Esophagus muscularis mucosa (tissue), 4 donors: ENCODE data around the gene IRAK1. TPM values are rescaled to one million over a fixed set of nuclear protein-coding genes. Genes with fewer than 3 reads are reported as not detected.
A peak's percentile ranks its signal among the peaks of the same experiment; 100 is the strongest.

Experiments
- DNase-seq: peaks from one replicate; pipeline ENCODE4 v3.0.0-alpha.2; 2017; ENCODE audit errors: extremely low spot score
- H3K27ac ChIP-seq, 4 donors: fragments of 200-600 bp; sonication (generic); replicated peaks in 1 of 4; 1 replicate in 3 of 4; 2 replicates in 1 of 4; pipeline ENCODE4 v1.5.1; 2016 to 2019; ENCODE audit warnings: mild to moderate bottlenecking in 1 of 4
- H3K27me3 ChIP-seq, 4 donors: fragments of 200-600 bp; sonication (generic); one replicate each; pipeline versions ENCODE4 v1.5.1 to v1.6.0; 2016 to 2019
- H3K36me3 ChIP-seq, 4 donors: fragments of 200-600 bp; sonication (generic); one replicate each; pipeline ENCODE4 v1.5.1; 2016 to 2019
- H3K4me1 ChIP-seq, 4 donors: fragments of 200-600 bp; sonication (generic); one replicate each; pipeline ENCODE4 v1.5.1; 2016 to 2019
- H3K4me3 ChIP-seq, 4 donors: fragments of 200-600 bp; sonication (generic); 1 replicate in 2 of 4; 2 replicates in 2 of 4; pipeline ENCODE4 v1.5.1; 2016 to 2019; ENCODE audit warnings: mild to moderate bottlenecking in 4 of 4, moderate library complexity in 1 of 4
- H3K9me3 ChIP-seq, 4 donors: fragments of 200-600 bp; sonication (generic); 1 replicate in 3 of 4; 2 replicates in 1 of 4; pipeline ENCODE4 v1.5.1; 2016 to 2019
- EP300 ChIP-seq: sonication (generic); formaldehyde crosslinking; IDR thresholded peaks from one replicate; pipeline ENCODE4 v1.6.1; 2017; ENCODE audit warnings: antibody characterized with exemption
- POLR2A ChIP-seq: fragments of 450-650 bp; IDR thresholded peaks from one replicate; pipeline ENCODE4 v1.6.1; 2017; ENCODE audit warnings: antibody characterized with exemption, moderate library complexity, mild to moderate bottlenecking, low read depth
- POLR2AphosphoS5 ChIP-seq, 2 donors: sonication (generic); formaldehyde crosslinking; IDR thresholded peaks; one replicate each; pipeline ENCODE4 v1.6.1; 2017; ENCODE audit warnings: antibody characterized with exemption in 2 of 2
- WGBS: methylation state at CpG from one replicate; pipeline ENCODE4 v1.1.5; 2018; 5-methylcytosine and 5-hydroxymethylcytosine counted together
- intact Hi-C: fragments of 100-400 bp; cut with DNase I; formaldehyde crosslinking; loops from one replicate; pipeline ENCODE4 v1.15.1; 2023
- total RNA-seq, 4 donors: library from RNA; depleted of rRNA; stranded (reverse); fragments of >200 nt; gene quantifications; one replicate each; pipeline versions ENCODE4 v1.1.0 to v1.2.1, GENCODE V29; 2016
- TF ChIP-seq, protein P1 (sequence below), 3 experiments: fragments of 200-600 bp in 2 of 3; fragments of 450-650 bp in 1 of 3; sonication (generic) in 2 of 3; IDR thresholded peaks; one replicate each; pipeline ENCODE4 v1.5.1; 2017 to 2019; ENCODE audit warnings: antibody characterized with exemption in 3 of 3, mild to moderate bottlenecking in 2 of 3, moderate library complexity in 1 of 3

IRAK1 gene
- total RNA-seq, 4 donors from 2014 or later, result 50.5 to 74.9 (median 67.6) TPM

- Histone ChIP-seq H3K27ac (no peak overlapping the region), H3K4me3 (no peak overlapping the region), H3K27me3 (no peaks in the 10 kb centered on the region), H3K4me1 (peaks cover 6 to 42% (median 37%) of the 10 kb centered on the region in 4 donors), H3K9me3 (no peaks in the 10 kb centered on the region), H3K36me3 (peaks cover 0 to 41% (median 29%) of the 10 kb centered on the region in 4 donors)
- 96% methylated on average over 6 of the region's 24 CpGs for WGBS
- no peak for TF ChIP-seq POLR2A
- TF ChIP-seq, protein P1, sequence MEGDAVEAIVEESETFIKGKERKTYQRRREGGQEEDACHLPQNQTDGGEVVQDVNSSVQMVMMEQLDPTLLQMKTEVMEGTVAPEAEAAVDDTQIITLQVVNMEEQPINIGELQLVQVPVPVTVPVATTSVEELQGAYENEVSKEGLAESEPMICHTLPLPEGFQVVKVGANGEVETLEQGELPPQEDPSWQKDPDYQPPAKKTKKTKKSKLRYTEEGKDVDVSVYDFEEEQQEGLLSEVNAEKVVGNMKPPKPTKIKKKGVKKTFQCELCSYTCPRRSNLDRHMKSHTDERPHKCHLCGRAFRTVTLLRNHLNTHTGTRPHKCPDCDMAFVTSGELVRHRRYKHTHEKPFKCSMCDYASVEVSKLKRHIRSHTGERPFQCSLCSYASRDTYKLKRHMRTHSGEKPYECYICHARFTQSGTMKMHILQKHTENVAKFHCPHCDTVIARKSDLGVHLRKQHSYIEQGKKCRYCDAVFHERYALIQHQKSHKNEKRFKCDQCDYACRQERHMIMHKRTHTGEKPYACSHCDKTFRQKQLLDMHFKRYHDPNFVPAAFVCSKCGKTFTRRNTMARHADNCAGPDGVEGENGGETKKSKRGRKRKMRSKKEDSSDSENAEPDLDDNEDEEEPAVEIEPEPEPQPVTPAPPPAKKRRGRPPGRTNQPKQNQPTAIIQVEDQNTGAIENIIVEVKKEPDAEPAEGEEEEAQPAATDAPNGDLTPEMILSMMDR (IDR thresholded peaks at IDR 0.05), result no peak
- no peak for TF ChIP-seq POLR2AphosphoS5 (IDR thresholded peaks at IDR 0.05)
- TF ChIP-seq EP300, result no peak
- DNase-seq, result no peak
- intact Hi-C loops, result loop anchor here (5.0 kb wide), 1 partner anchor 36 kb away; no protein-coding TSS in a partner anchor
Measured at GRCh38 chrX:154016366-154017076, 3.2 kb downstream of the IRAK1 start.

DNA sequence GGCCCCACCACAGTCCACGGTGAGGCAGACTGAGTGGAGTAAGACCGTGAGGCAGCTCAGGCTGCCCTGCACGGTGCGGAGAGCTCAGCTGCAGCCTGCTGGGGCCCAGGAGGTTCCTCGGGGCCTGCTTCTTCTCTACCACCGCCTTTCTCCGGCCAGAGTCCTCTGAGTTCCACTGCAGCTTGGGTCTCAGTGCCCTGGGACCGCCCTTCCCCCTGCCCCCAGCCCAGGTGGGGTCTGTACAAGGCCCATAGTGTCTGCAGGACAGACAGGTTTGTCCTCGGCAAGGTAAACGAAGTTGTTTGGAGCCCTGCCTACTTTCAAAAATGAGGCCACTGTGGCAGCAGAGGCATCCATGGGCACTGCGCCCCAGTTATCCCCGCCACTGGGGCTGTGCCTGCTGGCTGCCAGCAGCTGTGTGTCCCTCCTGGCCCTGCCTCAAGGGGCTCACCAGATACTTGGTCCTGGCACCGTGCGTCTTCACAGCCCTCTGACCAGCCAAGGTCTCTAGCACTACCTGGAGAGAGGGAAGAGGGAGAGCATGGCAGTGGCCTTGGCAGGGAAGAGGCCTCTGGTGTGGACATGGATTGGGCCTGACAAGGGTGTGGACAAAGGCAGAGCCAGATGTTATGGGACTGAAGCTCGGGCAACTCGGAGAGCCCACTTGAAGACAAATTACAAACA is 4.0 kb downstream of the IRAK1 start:
- 82% methylated on average over 7 of the region's 16 CpGs for WGBS
- peaks cover 6 to 36% (median 31%) of the 10 kb centered on the region in 4 donors for H3K4me1 ChIP-seq
- H3K4me3 ChIP-seq, result no peak overlapping the region
- H3K9me3 ChIP-seq, result no peaks in the 10 kb centered on the region
- intact Hi-C loops, result loop anchor here (5.0 kb wide), 1 partner anchor 37 kb away; no protein-coding TSS in a partner anchor
- peaks cover 0 to 42% (median 31%) of the 10 kb centered on the region in 4 donors for H3K36me3 ChIP-seq
- no peak overlapping the region for H3K27ac ChIP-seq
- no peak for DNase-seq
- H3K27me3 ChIP-seq, result no peaks in the 10 kb centered on the region
- TF ChIP-seq POLR2A (no peak), POLR2AphosphoS5 (IDR thresholded peaks at IDR 0.05) (no peak), EP300 (no peak)
- TF ChIP-seq, protein P1 (IDR thresholded peaks at IDR 0.05), result no peak

- 84% methylated on average over 24 of the region's 24 CpGs for WGBS
- H3K9me3 ChIP-seq, result no peaks in the 10 kb centered on the region
- H3K27me3 ChIP-seq, result no peaks in the 10 kb centered on the region
- H3K36me3 ChIP-seq, result peaks cover 0 to 47% (median 31%) of the 10 kb centered on the region in 4 donors
- H3K27ac ChIP-seq, result no peak overlapping the region
- H3K4me1 ChIP-seq, result peaks cover 6 to 29% (median 25%) of the 10 kb centered on the region in 4 donors
- intact Hi-C loops, result loop anchor here (5.0 kb wide), 1 partner anchor 38 kb away; no protein-coding TSS in a partner anchor
- TF ChIP-seq, protein P1 (IDR thresholded peaks at IDR 0.05), result no peak
- no peak for TF ChIP-seq POLR2A
- no peak for TF ChIP-seq POLR2AphosphoS5 (IDR thresholded peaks at IDR 0.05)
- no peak for DNase-seq
- H3K4me3 ChIP-seq, result no peak overlapping the region
Measured at GRCh38 chrX:154014429-154015380, 5.0 kb downstream of the IRAK1 start.

DNA sequence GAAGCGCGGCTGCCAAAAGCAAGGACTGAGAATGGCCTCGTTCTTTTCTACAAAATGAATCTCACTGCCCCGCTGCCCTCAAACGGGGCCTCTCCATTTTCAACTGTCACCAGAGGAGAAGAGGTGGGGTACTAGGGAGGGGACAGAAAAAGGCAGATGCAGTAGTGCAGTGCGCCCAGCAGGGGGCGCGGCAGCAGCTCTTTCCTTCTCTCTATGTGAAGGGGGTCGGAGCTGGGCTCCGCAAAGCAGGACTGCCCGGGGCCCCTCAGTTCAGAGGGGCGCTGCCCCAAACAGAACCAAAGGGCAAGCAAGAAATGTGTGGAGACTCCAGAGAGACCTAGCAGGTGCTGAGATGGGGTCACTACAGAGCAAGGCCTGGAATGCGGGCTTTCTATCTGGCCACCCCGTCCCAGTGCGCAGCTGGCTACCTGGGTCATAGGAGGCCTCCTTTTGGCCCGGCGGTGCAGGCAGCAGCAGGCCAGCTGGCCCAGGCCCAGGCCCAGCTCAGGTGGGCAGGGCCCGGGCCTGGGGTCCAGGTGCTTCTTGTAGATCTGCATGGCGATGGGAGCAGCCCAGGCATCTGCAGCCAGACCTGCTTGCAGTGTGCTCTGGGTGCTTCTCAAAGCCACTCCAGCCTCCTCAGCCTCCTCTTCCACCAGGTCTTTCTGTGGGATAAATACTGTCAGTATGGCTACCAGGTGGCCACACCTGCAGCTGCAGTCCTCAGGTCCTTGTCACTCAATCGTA is 5.9 kb downstream of the IRAK1 start:
- no peak overlapping the region for H3K4me3 ChIP-seq
- H3K27me3 ChIP-seq, result no peaks in the 10 kb centered on the region
- 33% methylated on average over 11 of the region's 20 CpGs for WGBS
- TF ChIP-seq EP300 (no peak), POLR2AphosphoS5 (IDR thresholded peaks at IDR 0.05) (peak in 1 of 2 donors; percentile 7)
- TF ChIP-seq, protein P1 (IDR thresholded peaks at IDR 0.05), result peak; percentile 78 to 94 (median 92)
- peaks cover 4 to 25% (median 20%) of the 10 kb centered on the region in 4 donors for H3K4me1 ChIP-seq
- H3K36me3 ChIP-seq, result peaks cover 0 to 47% (median 31%) of the 10 kb centered on the region in 4 donors
- intact Hi-C loops, result no loop called here
- H3K9me3 ChIP-seq, result no peaks in the 10 kb centered on the region
- H3K27ac ChIP-seq, result no peak overlapping the region
- no peak for DNase-seq
